Measurements from ENCODE around the gene PLEKHG2. TPM values are rescaled to one million over a fixed set of nuclear protein-coding genes. Genes with fewer than 3 reads are reported as not detected.

The PLEKHG2 gene
- total RNA-seq, 2 donors from 2014 or later: 76.0 to 112 TPM

DNA sequence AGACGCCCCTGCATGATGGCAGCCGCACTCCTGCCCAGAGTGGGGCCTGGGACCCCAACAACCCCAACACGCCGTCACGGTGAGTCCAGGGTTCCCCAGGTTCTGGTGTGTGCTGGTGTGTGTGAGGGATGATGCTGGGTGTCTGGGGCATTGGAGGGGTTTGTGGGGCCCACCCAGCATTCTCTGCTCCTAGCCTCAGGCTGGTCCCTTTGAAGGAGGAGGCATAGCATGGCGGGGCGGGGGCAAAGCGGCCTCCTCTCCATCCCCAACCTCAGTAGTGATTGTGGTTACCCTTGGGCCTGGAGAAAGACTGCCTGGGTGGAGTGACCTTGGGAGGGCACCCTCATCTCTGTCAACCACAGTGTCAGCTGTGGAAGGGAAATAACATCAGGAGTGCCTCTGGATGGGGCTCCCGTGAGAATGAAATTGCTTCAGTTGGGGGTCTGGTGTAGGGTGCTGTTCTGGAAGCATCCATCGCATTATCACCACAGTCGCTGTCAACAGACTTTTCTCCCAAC is 61.0 kb downstream of the PLEKHG2 start:
- TF ChIP-seq, protein P1, sequence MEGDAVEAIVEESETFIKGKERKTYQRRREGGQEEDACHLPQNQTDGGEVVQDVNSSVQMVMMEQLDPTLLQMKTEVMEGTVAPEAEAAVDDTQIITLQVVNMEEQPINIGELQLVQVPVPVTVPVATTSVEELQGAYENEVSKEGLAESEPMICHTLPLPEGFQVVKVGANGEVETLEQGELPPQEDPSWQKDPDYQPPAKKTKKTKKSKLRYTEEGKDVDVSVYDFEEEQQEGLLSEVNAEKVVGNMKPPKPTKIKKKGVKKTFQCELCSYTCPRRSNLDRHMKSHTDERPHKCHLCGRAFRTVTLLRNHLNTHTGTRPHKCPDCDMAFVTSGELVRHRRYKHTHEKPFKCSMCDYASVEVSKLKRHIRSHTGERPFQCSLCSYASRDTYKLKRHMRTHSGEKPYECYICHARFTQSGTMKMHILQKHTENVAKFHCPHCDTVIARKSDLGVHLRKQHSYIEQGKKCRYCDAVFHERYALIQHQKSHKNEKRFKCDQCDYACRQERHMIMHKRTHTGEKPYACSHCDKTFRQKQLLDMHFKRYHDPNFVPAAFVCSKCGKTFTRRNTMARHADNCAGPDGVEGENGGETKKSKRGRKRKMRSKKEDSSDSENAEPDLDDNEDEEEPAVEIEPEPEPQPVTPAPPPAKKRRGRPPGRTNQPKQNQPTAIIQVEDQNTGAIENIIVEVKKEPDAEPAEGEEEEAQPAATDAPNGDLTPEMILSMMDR (IDR thresholded peaks at IDR 0.05): no peak
- no peak overlapping the region for H3K27ac ChIP-seq
- ATAC-seq (ENCODE audit: insufficient number of reproducible peaks, low FRiP score, low read depth): no peak
- no peak for DNase-seq (ENCODE audit: low spot score)
- no peaks in the 10 kb centered on the region for H3K4me1 ChIP-seq (ENCODE audit: control insufficient read depth in 1 of 2, low read depth in 2 of 2)
- H3K36me3 ChIP-seq: peaks cover 66% of the 10 kb centered on the region
- H3K4me3 ChIP-seq: no peak overlapping the region
- no peaks in the 10 kb centered on the region for H3K27me3 ChIP-seq (replicated peaks; ENCODE audit: insufficient read depth)
- H3K9me3 ChIP-seq: no peaks in the 10 kb centered on the region

DNA sequence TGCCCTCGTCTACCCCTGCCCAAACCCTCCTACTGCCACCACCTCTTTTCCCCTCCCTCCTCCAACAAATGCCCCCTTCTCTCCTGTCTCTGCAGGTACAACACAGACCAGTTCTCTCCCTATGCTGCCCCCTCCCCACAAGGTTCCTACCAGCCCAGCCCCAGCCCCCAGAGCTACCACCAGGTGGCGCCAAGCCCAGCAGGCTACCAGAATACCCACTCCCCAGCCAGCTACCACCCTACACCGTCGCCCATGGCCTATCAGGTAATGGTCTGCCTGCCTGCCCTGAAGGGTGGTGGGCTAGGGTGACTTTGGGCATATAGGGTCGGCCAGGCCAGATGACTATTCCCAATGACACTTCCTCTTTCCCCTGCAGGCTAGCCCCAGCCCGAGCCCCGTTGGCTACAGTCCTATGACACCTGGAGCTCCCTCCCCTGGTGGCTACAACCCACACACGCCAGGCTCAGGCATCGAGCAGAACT is 61.7 kb downstream of the PLEKHG2 start:
- Histone ChIP-seq H3K27ac (no peak overlapping the region), H3K36me3 (peaks cover 59% of the 10 kb centered on the region), H3K27me3 (replicated peaks; ENCODE audit: insufficient read depth) (no peaks in the 10 kb centered on the region), H3K9me3 (no peaks in the 10 kb centered on the region), H3K4me1 (ENCODE audit: control insufficient read depth in 1 of 2, low read depth in 2 of 2) (no peaks in the 10 kb centered on the region), H3K4me3 (no peak overlapping the region)
- TF ChIP-seq, protein P1 (IDR thresholded peaks at IDR 0.05): peak; percentile 73
- ATAC-seq (ENCODE audit: insufficient number of reproducible peaks, low FRiP score, low read depth): no peak
- DNase-seq (ENCODE audit: low spot score): no peak

DNA sequence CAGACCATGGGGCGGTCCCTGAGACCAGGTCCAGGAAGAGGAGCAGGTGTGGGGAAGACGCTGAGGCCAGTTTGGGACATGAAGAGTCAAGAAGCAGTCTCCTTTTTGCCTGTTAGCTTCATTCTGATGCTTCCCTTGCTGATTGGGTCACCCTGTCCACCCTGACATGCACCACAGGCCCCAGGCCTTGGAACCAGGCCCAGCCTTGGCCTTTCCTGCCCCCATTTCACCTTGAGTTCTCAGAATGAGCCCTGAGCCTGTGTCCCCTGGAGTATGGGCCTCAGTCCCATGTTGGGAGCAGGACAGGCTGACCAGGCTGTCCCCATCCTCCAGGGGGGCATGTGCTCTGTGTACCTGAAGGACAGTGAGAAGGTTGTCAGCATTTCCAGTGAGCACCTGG is 63.3 kb downstream of the PLEKHG2 start:
- no peak for ATAC-seq (ENCODE audit: insufficient number of reproducible peaks, low FRiP score, low read depth)
- H3K27ac ChIP-seq: no peak overlapping the region
- TF ChIP-seq, protein P1 (IDR thresholded peaks at IDR 0.05): no peak
- H3K4me3 ChIP-seq: no peak overlapping the region
- H3K9me3 ChIP-seq: no peaks in the 10 kb centered on the region
- peaks cover 44% of the 10 kb centered on the region for H3K36me3 ChIP-seq
- H3K27me3 ChIP-seq (replicated peaks; ENCODE audit: insufficient read depth): no peaks in the 10 kb centered on the region
- H3K4me1 ChIP-seq (ENCODE audit: control insufficient read depth in 1 of 2, low read depth in 2 of 2): peaks cover 2 to 8% of the 10 kb centered on the region in 2 donors
- DNase-seq (ENCODE audit: low spot score): no peak

Other genes with a start within 250 kb of the PLEKHG2 start
- gene NCCRP1, start 215.7 kb upstream of the PLEKHG2 start, total RNA-seq: under 1 TPM in 1 of 2 donors, not detected in 1; 0.27 TPM
- not detected for gene SYCN, start 208.4 kb upstream of the PLEKHG2 start, total RNA-seq
- not detected for gene IFNL3, start 167.7 kb upstream of the PLEKHG2 start, total RNA-seq
- gene IFNL4, start 163.8 kb upstream of the PLEKHG2 start, total RNA-seq: not detected
- gene IFNL2, start 144.3 kb upstream of the PLEKHG2 start, total RNA-seq: not detected
- not detected for gene IFNL1, start 116.3 kb upstream of the PLEKHG2 start, total RNA-seq
- gene LRFN1, start 91.8 kb upstream of the PLEKHG2 start, total RNA-seq: under 1 TPM; 0.85 to 0.95 TPM
- gene GMFG, start 76.6 kb upstream of the PLEKHG2 start, total RNA-seq: 10 to 100 TPM; 15.9 to 16.0 TPM
- 100 to 1,000 TPM; 101 to 153 TPM for gene SAMD4B, start 70.2 kb upstream of the PLEKHG2 start, total RNA-seq
- gene PAF1, start 21.6 kb upstream of the PLEKHG2 start, total RNA-seq: 10 to 100 TPM; 25.7 to 34.5 TPM
- gene MED29, start 21.3 kb upstream of the PLEKHG2 start, total RNA-seq: 10 to 100 TPM; 29.3 to 86.1 TPM
- gene ZFP36, start 5.8 kb upstream of the PLEKHG2 start, total RNA-seq: 100 to 1,000 TPM; 315 to 699 TPM
- 100 to 1,000 TPM; 716 to 775 TPM for gene RPS16, start 23.3 kb downstream of the PLEKHG2 start, total RNA-seq
- gene SUPT5H, start 32.9 kb downstream of the PLEKHG2 start, total RNA-seq: 100 to 1,000 TPM in 1 of 2 donors, 10 to 100 TPM in 1; 94.4 to 157 TPM
- gene TIMM50, start 68.2 kb downstream of the PLEKHG2 start, total RNA-seq: 10 to 100 TPM; 25.7 to 51.4 TPM
- gene DLL3, start 86.3 kb downstream of the PLEKHG2 start, total RNA-seq: not detected
- gene SELENOV, start 102.5 kb downstream of the PLEKHG2 start, total RNA-seq: not detected
- gene EID2B, start 120.2 kb downstream of the PLEKHG2 start, total RNA-seq: 1 to 10 TPM; 5.6 to 6.2 TPM
- 10 to 100 TPM; 11.4 to 12.0 TPM for gene EID2, start 127.5 kb downstream of the PLEKHG2 start, total RNA-seq
- gene LGALS13, start 189.9 kb downstream of the PLEKHG2 start, total RNA-seq: not detected
- gene LGALS16, start 243.2 kb downstream of the PLEKHG2 start, total RNA-seq: not detected

All from thoracic aorta (tissue), 2 donors.